MM.1S (cell line): ENCODE data around the gene FGF8.

Experiments used
- DNase-seq: peaks from one replicate; pipeline ENCODE4 v3.0.0-alpha.2; 2015
- H2AFZ ChIP-seq: fragments of 300-600 bp; sonication (generic); 2 replicates; pipeline ENCODE4 v1.6.0; 2016; ENCODE audit warnings: antibody characterized with exemption, low read length
- H3F3A ChIP-seq: fragments of 300-600 bp; sonication (generic); 2 replicates; pipeline ENCODE4 v1.6.1; 2016; ENCODE audit warnings: mild to moderate bottlenecking, antibody characterized with exemption, low read length, moderate library complexity, mixed read lengths; ENCODE audit not compliant: insufficient read depth
- H3K27ac ChIP-seq: fragments of 300-600 bp; sonication (generic); 2 replicates; pipeline ENCODE4 v1.5.1; 2016; ENCODE audit warnings: mild to moderate bottlenecking, low read length
- H3K27me3 ChIP-seq: fragments of 300-600 bp; sonication (generic); replicated peaks from 2 replicates; pipeline ENCODE4 v1.6.0; 2016; ENCODE audit warnings: low read length; ENCODE audit not compliant: insufficient read depth
- H3K36me3 ChIP-seq: fragments of 300-600 bp; sonication (generic); replicated peaks from 2 replicates; pipeline ENCODE4 v1.6.1; 2016; ENCODE audit warnings: mild to moderate bottlenecking, low read length, mixed read lengths; ENCODE audit not compliant: insufficient read depth
- H3K4me1 ChIP-seq: fragments of 300-600 bp; sonication (generic); 2 replicates; pipeline ENCODE4 v1.6.1; 2016; ENCODE audit warnings: low read length, mixed read lengths
- H3K4me2 ChIP-seq: fragments of 300-600 bp; sonication (generic); 2 replicates; pipeline ENCODE4 v1.6.0; 2016; ENCODE audit warnings: low read depth, low read length
- H3K4me3 ChIP-seq: fragments of 300-600 bp; sonication (generic); 2 replicates; pipeline ENCODE4 v1.5.1; 2016; ENCODE audit warnings: low read length, mixed read lengths
- H3K79me2 ChIP-seq: fragments of 300-600 bp; sonication (generic); 2 replicates; pipeline ENCODE4 v1.6.1; 2016; ENCODE audit warnings: mixed run types, low read length, mixed read lengths
- H3K9ac ChIP-seq: fragments of 300-600 bp; sonication (generic); 2 replicates; pipeline ENCODE4 v1.6.1; 2016; ENCODE audit warnings: low read length, mixed read lengths
- H3K9me2 ChIP-seq: fragments of 300-600 bp; sonication (generic); replicated peaks from 2 replicates; pipeline ENCODE4 v1.6.1; 2016; ENCODE audit warnings: mild to moderate bottlenecking, low read length, mixed read lengths; ENCODE audit not compliant: insufficient read depth
- H3K9me3 ChIP-seq: fragments of 300-600 bp; sonication (generic); replicated peaks from 2 replicates; pipeline ENCODE4 v1.6.1; 2016; ENCODE audit warnings: mild to moderate bottlenecking, low read length, mixed read lengths; ENCODE audit not compliant: insufficient read depth
- H4K20me1 ChIP-seq: fragments of 300-600 bp; sonication (generic); 2 replicates; pipeline ENCODE4 v1.6.1; 2016; ENCODE audit warnings: mild to moderate bottlenecking, low read length, moderate library complexity, mixed read lengths; ENCODE audit not compliant: insufficient read depth
- EZH2 ChIP-seq: fragments of 300-600 bp; sonication (generic); optimal IDR thresholded peaks from 2 replicates; pipeline ENCODE3; 2017; ENCODE audit warnings: low read depth, mild to moderate bottlenecking, antibody characterized with exemption, low read length, mixed read lengths
- EZH2phosphoT487 ChIP-seq: fragments of 300-600 bp; sonication (generic); IDR thresholded peaks from 2 replicates; pipeline ENCODE4 v1.6.1; 2018; ENCODE audit warnings: antibody characterized with exemption, low read length
- TF ChIP-seq, protein P1 (sequence below): fragments of 300-600 bp; sonication (generic); IDR thresholded peaks from 2 replicates; pipeline ENCODE4 v1.5.1; 2016; ENCODE audit warnings: antibody characterized with exemption, low read length, mixed read lengths

The FGF8 gene

GRCh38 chr10:101766753-101767599 lies 8.9 kb downstream of the FGF8 start:
- Histone ChIP-seq H3K36me3 (no peaks in the 10 kb centered on the region), H3K9me3 (no peaks in the 10 kb centered on the region), H3K4me2 (no peak overlapping the region), H3K79me2 (no peaks in the 10 kb centered on the region), H3F3A (no peaks in the 10 kb centered on the region), H3K27ac (no peak overlapping the region), H3K4me3 (no peak overlapping the region), H2AFZ (no peak overlapping the region), H3K4me1 (no peaks in the 10 kb centered on the region), H4K20me1 (no peaks in the 10 kb centered on the region), H3K9me2 (no peaks in the 10 kb centered on the region), H3K9ac (no peak overlapping the region), H3K27me3 (peaks cover 38% of the 10 kb centered on the region)
- TF ChIP-seq EZH2phosphoT487: no peak
- TF ChIP-seq, protein P1, sequence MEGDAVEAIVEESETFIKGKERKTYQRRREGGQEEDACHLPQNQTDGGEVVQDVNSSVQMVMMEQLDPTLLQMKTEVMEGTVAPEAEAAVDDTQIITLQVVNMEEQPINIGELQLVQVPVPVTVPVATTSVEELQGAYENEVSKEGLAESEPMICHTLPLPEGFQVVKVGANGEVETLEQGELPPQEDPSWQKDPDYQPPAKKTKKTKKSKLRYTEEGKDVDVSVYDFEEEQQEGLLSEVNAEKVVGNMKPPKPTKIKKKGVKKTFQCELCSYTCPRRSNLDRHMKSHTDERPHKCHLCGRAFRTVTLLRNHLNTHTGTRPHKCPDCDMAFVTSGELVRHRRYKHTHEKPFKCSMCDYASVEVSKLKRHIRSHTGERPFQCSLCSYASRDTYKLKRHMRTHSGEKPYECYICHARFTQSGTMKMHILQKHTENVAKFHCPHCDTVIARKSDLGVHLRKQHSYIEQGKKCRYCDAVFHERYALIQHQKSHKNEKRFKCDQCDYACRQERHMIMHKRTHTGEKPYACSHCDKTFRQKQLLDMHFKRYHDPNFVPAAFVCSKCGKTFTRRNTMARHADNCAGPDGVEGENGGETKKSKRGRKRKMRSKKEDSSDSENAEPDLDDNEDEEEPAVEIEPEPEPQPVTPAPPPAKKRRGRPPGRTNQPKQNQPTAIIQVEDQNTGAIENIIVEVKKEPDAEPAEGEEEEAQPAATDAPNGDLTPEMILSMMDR: no peak
- no peak for TF ChIP-seq EZH2
- DNase-seq: no peak

DNA sequence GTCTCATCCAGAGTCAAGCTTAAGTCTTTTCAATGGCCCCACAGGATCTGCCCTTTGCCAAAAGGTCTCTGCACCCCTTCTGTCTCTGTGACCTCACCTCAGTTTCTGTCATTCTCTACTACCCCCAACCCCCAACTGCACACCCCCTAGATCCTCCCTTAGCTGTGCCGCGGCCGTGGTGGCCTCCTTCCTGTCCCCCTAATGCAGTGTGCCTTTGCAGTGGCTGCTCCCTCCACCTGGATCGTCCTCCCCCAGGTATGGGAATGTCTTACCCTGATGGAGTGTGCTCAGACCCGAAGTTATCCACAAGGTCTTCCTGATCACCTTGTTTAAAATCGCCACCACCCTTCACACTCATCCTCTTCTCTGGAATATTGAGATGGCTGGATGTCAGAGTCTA lies 9.6 kb downstream of the FGF8 start:
- TF ChIP-seq EZH2 (no peak), EZH2phosphoT487 (no peak)
- TF ChIP-seq, protein P1: no peak
- H3K9me3 ChIP-seq: no peaks in the 10 kb centered on the region
- H3K4me3 ChIP-seq: no peak overlapping the region
- H3K4me1 ChIP-seq: no peaks in the 10 kb centered on the region
- no peaks in the 10 kb centered on the region for H3K9me2 ChIP-seq
- peaks cover 32% of the 10 kb centered on the region for H3K27me3 ChIP-seq
- no peak overlapping the region for H2AFZ ChIP-seq
- H3K36me3 ChIP-seq: no peaks in the 10 kb centered on the region
- no peak for DNase-seq
- H3K79me2 ChIP-seq: no peaks in the 10 kb centered on the region
- no peak overlapping the region for H3K27ac ChIP-seq
- H4K20me1 ChIP-seq: no peaks in the 10 kb centered on the region
- no peaks in the 10 kb centered on the region for H3F3A ChIP-seq
- H3K9ac ChIP-seq: no peak overlapping the region
- H3K4me2 ChIP-seq: no peak overlapping the region

GRCh38 chr10:101763141-101763846 lies 12.6 kb downstream of the FGF8 start:
- no peak for TF ChIP-seq EZH2phosphoT487
- TF ChIP-seq, protein P1: no peak
- no peak for TF ChIP-seq EZH2
- Histone ChIP-seq H3K4me1 (no peaks in the 10 kb centered on the region), H3F3A (no peaks in the 10 kb centered on the region), H3K9me3 (no peaks in the 10 kb centered on the region), H2AFZ (no peak overlapping the region), H4K20me1 (no peaks in the 10 kb centered on the region), H3K27me3 (peaks cover 19% of the 10 kb centered on the region), H3K79me2 (no peaks in the 10 kb centered on the region), H3K9ac (no peak overlapping the region), H3K36me3 (no peaks in the 10 kb centered on the region), H3K27ac (no peak overlapping the region), H3K4me2 (no peak overlapping the region), H3K9me2 (no peaks in the 10 kb centered on the region), H3K4me3 (no peak overlapping the region)
- DNase-seq: no peak
